HL-60/S4 treated with retinoic acid at 250 ng/mL for 4 days and 3 days (cell line): Measurements from ENCODE around the gene TPRN.

Experiments
- in situ Hi-C: fragments of 300-500 bp; cut with MboI; formaldehyde crosslinking; loops from 2 replicates; pipeline ENCODE4 v1.7.0; 2022; ENCODE audit warnings: low sequenced_read_pairs

Gene TPRN

DNA sequence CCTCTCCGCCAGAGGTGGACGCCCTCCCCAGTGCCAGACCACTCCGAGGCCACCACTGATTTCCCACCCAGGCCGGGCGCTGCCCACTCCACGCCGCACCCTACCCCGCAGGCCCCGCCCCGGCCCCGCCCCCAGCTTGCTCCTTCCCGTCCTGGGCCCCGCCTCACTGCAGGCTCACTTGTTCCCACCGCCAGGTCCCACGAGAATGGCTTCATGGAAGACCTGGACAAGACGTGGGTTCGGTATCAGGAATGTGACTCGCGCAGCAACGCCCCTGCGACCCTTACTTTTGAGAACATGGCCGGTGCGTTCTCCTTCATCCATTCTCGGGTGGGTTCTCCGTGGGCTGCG, 37.2 kb downstream of the TPRN start:
- in situ Hi-C loops: no loop called here

DNA sequence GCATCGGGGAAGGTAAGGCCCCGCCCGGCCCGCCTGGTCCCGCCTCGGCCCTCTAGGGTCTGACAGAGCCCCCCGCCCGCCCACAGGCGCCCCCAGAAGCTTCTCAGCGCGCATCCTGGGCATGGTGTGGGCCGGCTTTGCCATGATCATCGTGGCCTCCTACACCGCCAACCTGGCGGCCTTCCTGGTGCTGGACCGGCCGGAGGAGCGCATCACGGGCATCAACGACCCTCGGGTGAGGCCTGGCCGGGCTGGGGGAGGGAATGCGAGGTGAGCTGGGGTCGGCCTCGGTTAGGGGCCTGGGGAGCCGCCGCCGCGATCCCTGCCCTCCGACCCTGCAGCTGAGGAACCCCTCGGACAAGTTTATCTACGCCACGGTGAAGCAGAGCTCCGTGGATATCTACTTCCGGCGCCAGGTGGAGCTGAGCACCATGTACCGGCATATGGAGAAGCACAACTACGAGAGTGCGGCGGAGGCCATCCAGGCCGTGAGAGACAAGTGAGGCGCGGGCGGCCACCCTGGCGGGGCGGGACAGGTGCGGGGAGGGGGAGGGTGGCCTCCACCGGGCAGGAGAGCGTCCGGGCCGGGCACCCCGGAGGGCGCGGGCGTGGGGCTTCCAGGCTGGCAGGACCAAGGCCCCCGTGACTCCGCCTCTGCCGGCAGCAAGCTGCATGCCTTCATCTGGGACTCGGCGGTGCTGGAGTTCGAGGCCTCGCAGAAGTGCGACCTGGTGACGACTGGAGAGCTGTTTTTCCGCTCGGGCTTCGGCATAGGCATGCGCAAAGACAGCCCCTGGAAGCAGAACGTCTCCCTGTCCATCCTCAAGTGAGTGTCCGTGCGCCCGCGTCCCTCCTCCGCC, 37.8 kb downstream of the TPRN start:
- in situ Hi-C loops: no loop called here

- in situ Hi-C loops: no loop called here
Measured at GRCh38 chr9:137161558-137162486, 38.7 kb downstream of the TPRN start.

GRCh38 chr9:137160716-137161557, 39.6 kb downstream of the TPRN start:
- in situ Hi-C loops: no loop called here

DNA sequence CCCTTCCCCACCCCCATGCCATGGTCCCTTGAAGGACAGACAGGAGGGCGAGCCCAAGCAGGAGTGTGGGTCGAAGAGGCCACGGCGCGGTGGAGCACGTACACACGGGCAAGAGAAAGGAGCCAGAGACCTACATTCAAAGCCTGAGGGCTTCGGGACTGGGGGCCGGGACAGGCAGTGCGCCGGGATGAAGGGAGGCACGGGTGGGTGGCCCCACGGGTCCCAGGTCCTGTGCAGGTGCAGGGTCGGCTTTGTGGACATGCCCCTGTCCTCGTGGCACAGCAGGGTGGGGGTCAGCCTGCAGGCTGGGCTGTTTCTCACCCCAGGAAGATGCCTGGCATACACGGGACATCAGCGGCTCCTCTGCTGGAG, 40.5 kb downstream of the TPRN start:
- in situ Hi-C loops: no loop called here

DNA sequence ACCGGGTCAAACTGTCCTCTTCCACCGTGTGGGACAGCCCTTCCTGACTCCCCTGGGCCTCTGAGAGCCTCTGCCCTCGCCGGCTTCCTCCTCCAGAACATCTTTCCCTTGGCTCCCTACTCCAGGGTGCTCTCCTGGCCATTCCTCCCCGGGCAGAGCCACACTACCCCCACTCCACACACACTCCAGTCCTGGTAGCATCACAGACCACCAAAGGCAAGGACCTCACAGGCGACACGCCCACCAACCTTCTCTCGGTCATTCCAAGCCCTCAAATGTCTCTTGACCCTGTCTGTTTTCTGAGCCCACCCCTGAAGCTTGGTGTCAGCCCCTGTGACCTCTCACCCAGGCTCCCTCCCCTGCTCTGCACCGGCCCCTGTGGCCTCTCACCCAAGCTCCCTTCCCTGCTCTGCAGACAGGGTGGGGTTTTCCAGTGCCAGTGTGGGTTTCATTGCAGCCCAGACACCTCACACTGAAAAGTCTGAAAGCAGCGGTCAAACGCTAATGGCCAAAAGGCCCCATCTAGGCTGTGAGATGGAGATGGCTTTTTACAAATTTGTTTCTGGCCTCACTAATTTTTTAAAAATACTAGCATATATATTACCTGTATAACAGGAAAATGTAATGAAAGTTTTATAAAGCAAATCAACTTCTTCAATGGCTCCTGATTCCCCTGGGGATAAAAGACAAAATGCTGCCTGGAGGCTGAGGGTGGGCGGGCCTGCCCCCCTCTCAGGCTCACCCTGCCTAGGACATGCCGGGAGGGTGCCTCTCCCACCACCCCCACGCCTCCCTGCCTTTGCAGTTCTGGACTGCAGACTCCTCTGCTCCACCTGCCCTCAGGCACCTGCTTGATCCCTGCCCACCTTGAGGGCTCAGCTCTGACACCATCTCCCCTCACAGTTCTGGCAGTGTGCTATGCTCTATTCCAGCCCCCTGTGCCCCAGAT, 41.2 kb downstream of the TPRN start:
- in situ Hi-C loops: no loop called here

GRCh38 chr9:137158625-137159024, 41.9 kb downstream of the TPRN start:
- in situ Hi-C loops: no loop called here

- in situ Hi-C loops: no loop called here
Measured at GRCh38 chr9:137157618-137158415, 42.7 kb downstream of the TPRN start.

- in situ Hi-C loops: no loop called here
Measured at GRCh38 chr9:137156567-137157375, 43.8 kb downstream of the TPRN start.

GRCh38 chr9:137152844-137153405, 47.6 kb downstream of the TPRN start:
- in situ Hi-C loops: no loop called here

DNA sequence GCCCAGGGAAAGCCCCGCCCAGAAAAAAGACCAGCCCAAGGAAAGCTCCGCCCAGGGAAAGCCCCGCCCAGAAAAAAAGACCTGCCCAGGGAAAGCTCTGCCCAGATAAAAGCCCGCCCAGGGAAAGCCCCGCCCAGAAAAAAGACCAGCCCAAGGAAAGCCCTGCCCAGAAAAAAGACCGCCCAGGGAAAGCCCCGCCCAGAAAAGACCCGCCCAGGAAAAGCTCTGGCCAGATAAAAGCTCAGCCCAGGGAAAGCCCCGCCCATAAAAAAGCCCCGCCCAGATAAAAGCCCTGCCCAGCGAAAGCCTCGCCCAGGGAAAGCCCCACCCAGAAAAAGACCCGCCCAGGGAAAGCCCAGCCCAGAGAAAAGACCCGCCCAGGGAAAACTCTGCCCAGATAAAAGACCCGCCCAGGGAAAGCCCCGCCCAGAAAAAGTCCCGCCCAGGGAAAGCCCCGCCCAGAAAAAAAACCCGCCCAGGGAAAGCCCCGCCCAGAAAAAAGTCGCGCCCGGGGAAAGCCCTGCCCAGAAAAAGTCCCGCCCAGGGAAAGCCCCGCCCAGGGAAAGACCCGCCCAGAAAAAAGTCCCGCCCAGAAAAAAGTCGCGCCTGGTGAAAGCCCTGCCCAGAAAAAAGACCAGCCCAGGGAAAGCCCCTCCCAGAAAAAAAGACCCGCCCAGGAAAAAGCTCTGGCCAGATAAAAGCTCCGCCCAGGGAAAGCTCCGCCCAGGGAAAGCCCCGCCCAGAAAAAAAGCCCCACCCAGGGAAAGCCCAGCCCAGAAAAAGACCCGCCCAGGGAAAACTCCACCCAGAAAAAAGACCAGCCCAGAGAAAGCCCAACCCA, 49.7 kb downstream of the TPRN start:
- in situ Hi-C loops: no loop called here

- in situ Hi-C loops: no loop called here
Measured at GRCh38 chr9:137149942-137150616, 50.5 kb downstream of the TPRN start.

DNA sequence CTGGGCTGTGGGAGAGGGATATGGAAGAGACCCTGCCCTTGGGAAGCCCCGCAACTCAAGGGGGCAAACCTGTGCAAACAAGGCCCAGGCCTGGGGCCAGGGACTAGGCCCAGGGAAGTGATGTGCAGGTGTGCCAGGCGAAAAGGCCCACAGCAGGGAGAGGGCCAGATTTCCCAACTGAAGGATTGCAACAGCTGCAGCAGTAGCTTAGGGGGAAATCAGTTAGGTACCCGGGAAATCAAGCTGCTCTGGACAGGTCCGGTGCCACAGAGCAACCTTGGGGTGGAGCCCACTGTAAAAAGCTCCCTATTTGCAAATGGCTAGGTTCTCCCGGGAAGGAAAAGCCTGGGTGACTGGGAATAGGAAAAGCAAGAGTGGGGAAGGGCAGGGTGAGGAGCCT, 51.2 kb downstream of the TPRN start:
- in situ Hi-C loops: no loop called here

GRCh38 chr9:137148661-137149060, 51.9 kb downstream of the TPRN start:
- in situ Hi-C loops: no loop called here

- in situ Hi-C loops: no loop called here
Measured at GRCh38 chr9:137148242-137148641, 52.3 kb downstream of the TPRN start.

- in situ Hi-C loops: no loop called here
Measured at GRCh38 chr9:137147793-137148160, 52.8 kb downstream of the TPRN start.
